HG02885 (cell line): ENCODE data around the gene ANKDD1B.

Source experiments
- ATAC-seq: cut with Tn5 transposase; IDR thresholded peaks from one replicate; pipeline ENCODE4 v1.9.1; 2021; ENCODE audit warnings: mild to moderate bottlenecking; ENCODE audit not compliant: unreplicated experiment, poor library complexity

The ANKDD1B gene

GRCh38 chr5:75656311-75657003 lies 45.2 kb downstream of the ANKDD1B start:
- no peak for ATAC-seq

GRCh38 chr5:75659791-75660450 lies 48.7 kb downstream of the ANKDD1B start:
- no peak for ATAC-seq

- peak; percentile 73 for ATAC-seq
Observed at GRCh38 chr5:75660678-75661465, 49.6 kb downstream of the ANKDD1B start.

- no peak for ATAC-seq
Observed at GRCh38 chr5:75662061-75662460, 50.8 kb downstream of the ANKDD1B start.

- no peak for ATAC-seq
Observed at GRCh38 chr5:75663579-75664284, 52.5 kb downstream of the ANKDD1B start.

- no peak for ATAC-seq
Observed at GRCh38 chr5:75664979-75665378, 53.7 kb downstream of the ANKDD1B start.

GRCh38 chr5:75666801-75667200 lies 55.5 kb downstream of the ANKDD1B start:
- ATAC-seq, result no peak

GRCh38 chr5:75667586-75667985 lies 56.3 kb downstream of the ANKDD1B start:
- ATAC-seq, result no peak

GRCh38 chr5:75668445-75668844 lies 57.2 kb downstream of the ANKDD1B start:
- no peak for ATAC-seq

GRCh38 chr5:75668977-75669689 lies 57.9 kb downstream of the ANKDD1B start:
- ATAC-seq, result peak; percentile 91

GRCh38 chr5:75670577-75670976 lies 59.3 kb downstream of the ANKDD1B start:
- no peak for ATAC-seq

- no peak for ATAC-seq
Observed at GRCh38 chr5:75671506-75671905, 60.3 kb downstream of the ANKDD1B start.

GRCh38 chr5:75672616-75673015 lies 61.4 kb downstream of the ANKDD1B start:
- no peak for ATAC-seq

- ATAC-seq, result no peak
Observed at GRCh38 chr5:75675783-75676182, 64.5 kb downstream of the ANKDD1B start.

GRCh38 chr5:75677607-75678006 lies 66.4 kb downstream of the ANKDD1B start:
- ATAC-seq, result no peak

GRCh38 chr5:75678155-75678554 lies 66.9 kb downstream of the ANKDD1B start:
- ATAC-seq, result no peak

GRCh38 chr5:75681125-75681830 lies 70.0 kb downstream of the ANKDD1B start:
- ATAC-seq, result no peak

- ATAC-seq, result no peak
Observed at GRCh38 chr5:75685141-75685540, 73.9 kb downstream of the ANKDD1B start.

GRCh38 chr5:75686480-75686879 lies 75.2 kb downstream of the ANKDD1B start:
- ATAC-seq, result no peak
